Keratinocyte (primary cell): ENCODE results near the gene MYBBP1A. TPM values are rescaled to one million over a fixed set of nuclear protein-coding genes. Genes with fewer than 3 reads are reported as not detected.

Experiments used
- DNase-seq: peaks from one replicate; pipeline ENCODE4 v3.0.0-alpha.2; 2011; ENCODE audit warnings: low read depth, missing footprints, low spot score
- FAIRE-seq: peaks from 2 replicates; lab custom pipeline; 2011; peaks lifted over from hg19 to GRCh38; lab: Jason Lieb, UNC
- H2AFZ ChIP-seq: 2 replicates; pipeline ENCODE4 v1.6.0; 2012; ENCODE audit warnings: low read length, control low read depth, inconsistent platforms; ENCODE audit not compliant: control insufficient read depth
- H3K27ac ChIP-seq: 2 replicates; pipeline ENCODE4 v1.5.1; 2011; ENCODE audit warnings: low read length; ENCODE audit not compliant: control insufficient read depth, insufficient read depth
- H3K27me3 ChIP-seq: 3 replicates; pipeline ENCODE4 v1.6.0; 2011; ENCODE audit warnings: low read length; ENCODE audit not compliant: control insufficient read depth, insufficient read depth; ENCODE audit errors: extremely low read depth
- H3K36me3 ChIP-seq, 2 experiments: 2 replicates in 1 of 2; 3 replicates in 1 of 2; pipeline ENCODE4 v1.5.1; 2011; ENCODE audit warnings: low read length in 2 of 2, mild to moderate bottlenecking in 1 of 2; ENCODE audit not compliant: control insufficient read depth in 2 of 2, insufficient read depth in 2 of 2; ENCODE audit errors: extremely low read depth in 1 of 2
- H3K4me1 ChIP-seq: 3 replicates; pipeline ENCODE4 v1.5.1; 2011; ENCODE audit warnings: low read length; ENCODE audit not compliant: control insufficient read depth, insufficient read depth; ENCODE audit errors: extremely low read depth
- H3K4me2 ChIP-seq: 3 replicates; pipeline ENCODE4 v1.6.0; 2011; ENCODE audit warnings: low read depth, low read length; ENCODE audit not compliant: control insufficient read depth, insufficient read depth; ENCODE audit errors: extremely low read depth
- H3K4me3 ChIP-seq, 3 experiments: fragments of 200-600 bp in 1 of 3; sonication (generic) in 1 of 3; 2 replicates in 2 of 3; 3 replicates in 1 of 3; pipeline ENCODE4 v1.5.1; 2011 to 2016; ENCODE audit warnings: low read length in 3 of 3, mild to moderate bottlenecking in 3 of 3, control low read depth in 2 of 3, inconsistent platforms in 1 of 3, low read depth in 1 of 3, mixed read lengths in 1 of 3, mixed run types in 1 of 3, moderate library complexity in 1 of 3; ENCODE audit not compliant: control insufficient read depth in 2 of 3, insufficient read depth in 2 of 3; ENCODE audit errors: extremely low read depth in 1 of 3
- H3K79me2 ChIP-seq: 2 replicates; pipeline ENCODE4 v1.6.0; 2012; ENCODE audit warnings: low read length; ENCODE audit not compliant: control insufficient read depth, insufficient read depth
- H3K9ac ChIP-seq: 3 replicates; pipeline ENCODE4 v1.6.0; 2011; ENCODE audit warnings: low read length; ENCODE audit not compliant: control insufficient read depth, insufficient read depth; ENCODE audit errors: extremely low read depth
- H3K9me1 ChIP-seq: 3 replicates; pipeline ENCODE4 v1.6.0; 2011; ENCODE audit warnings: low read length; ENCODE audit not compliant: control insufficient read depth, insufficient read depth; ENCODE audit errors: extremely low read depth
- H3K9me3 ChIP-seq: 2 replicates; pipeline ENCODE4 v1.5.1; 2012; ENCODE audit warnings: low read depth, low read length; ENCODE audit not compliant: control insufficient read depth
- H4K20me1 ChIP-seq: 3 replicates; pipeline ENCODE4 v1.6.0; 2011; ENCODE audit warnings: low read length; ENCODE audit not compliant: control insufficient read depth, insufficient read depth; ENCODE audit errors: extremely low read depth
- CTCF ChIP-seq, 3 experiments: IDR thresholded peaks in 1 of 3; conservative IDR thresholded peaks in 1 of 3; optimal IDR thresholded peaks in 1 of 3; 2 replicates in 2 of 3; 3 replicates in 1 of 3; pipeline versions ENCODE3 to v1.5.1; 2011; ENCODE audit warnings: low read length in 3 of 3, mild to moderate bottlenecking in 3 of 3, moderate library complexity in 2 of 3, control low read depth in 1 of 3, inconsistent platforms in 1 of 3; ENCODE audit not compliant: insufficient read depth in 2 of 3; ENCODE audit errors: extremely low read depth in 1 of 3
- EZH2 ChIP-seq: IDR thresholded peaks from one replicate; pipeline ENCODE4 v1.6.1; 2012; ENCODE audit warnings: inconsistent platforms, mild to moderate bottlenecking, low read length, moderate library complexity
- dilution Hi-C: fragments of 300-500 bp; cut with MboI; formaldehyde crosslinking; loops from one replicate; pipeline ENCODE4 v1.7.0; 2020; ENCODE audit warnings: low sequenced_read_pairs; ENCODE audit not compliant: extremely low pct_ligation_motif_present
- polyA plus RNA-seq, 5 experiments: library from polyadenylated mRNA; depleted of rRNA in 3 of 5; stranded (reverse) in 3 of 5; stranded (forward) in 1 of 5; unstranded in 1 of 5; fragments of >200 nt; gene quantifications; 1 replicate in 1 of 5; 2 replicates in 3 of 5; 3 replicates in 1 of 5; pipeline versions ENCODE4 v1.2.1 to v1.2.3, GENCODE V29; 2011 to 2012; ENCODE audit warnings: missing spikeins in 2 of 5, low read depth in 1 of 5, low replicate concordance in 1 of 5

MYBBP1A gene
- polyA plus RNA-seq, 1 donor (not counting 4 experiments of a cell fraction or from before 2014, with no cell fraction given): 20.5 TPM

DNA sequence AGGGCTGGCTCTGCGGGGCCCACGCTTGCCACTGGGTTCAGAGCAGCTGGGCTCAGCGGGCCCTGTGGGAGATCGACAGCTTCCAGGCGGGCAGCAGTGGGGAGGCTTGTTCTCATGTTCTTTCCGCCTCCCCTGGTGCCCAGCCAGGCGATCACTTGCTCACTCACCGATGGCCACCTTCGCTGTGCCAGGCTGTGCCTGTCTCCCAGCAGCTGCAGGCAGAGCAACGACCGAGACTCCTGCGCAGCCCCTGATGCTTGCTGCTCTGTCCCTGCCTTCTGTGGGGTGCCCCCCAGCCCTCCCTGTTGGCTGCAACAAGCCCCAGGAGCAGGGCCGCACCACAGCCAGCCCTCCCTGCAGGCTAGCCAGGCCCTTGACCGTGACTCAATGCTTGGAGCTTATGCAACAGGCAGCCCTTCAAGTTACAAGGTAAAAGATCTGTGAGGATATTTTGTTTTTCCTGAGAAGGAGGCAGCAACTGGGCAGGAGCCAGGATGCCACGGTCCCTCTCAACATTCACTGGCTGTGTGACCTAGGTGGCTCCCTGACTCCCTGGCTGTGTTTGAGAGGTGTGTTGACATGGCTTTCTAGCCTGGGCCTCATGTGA lies 66.1 kb downstream of the MYBBP1A start:
- no peak overlapping the region for H3K4me3 ChIP-seq
- no peak overlapping the region for H3K4me2 ChIP-seq
- dilution Hi-C loops: no loop called here
- no peaks in the 10 kb centered on the region for H3K79me2 ChIP-seq
- DNase-seq: no peak
- no peak overlapping the region for H2AFZ ChIP-seq
- H3K27ac ChIP-seq: no peak overlapping the region
- no peaks in the 10 kb centered on the region for H3K27me3 ChIP-seq
- TF ChIP-seq EZH2 (no peak), CTCF (optimal IDR thresholded peaks at IDR 0.05 in 1 of 3, IDR thresholded peaks at IDR 0.05 in 1 of 3, conservative IDR thresholded peaks at IDR 0.05 in 1 of 3; ENCODE audit: extremely low read depth in 1 of 3, insufficient read depth in 2 of 3, low read length in 3 of 3) (no peak)
- FAIRE-seq: no peak
- H3K9me3 ChIP-seq: no peaks in the 10 kb centered on the region
- no peaks in the 10 kb centered on the region for H3K36me3 ChIP-seq
- no peaks in the 10 kb centered on the region for H4K20me1 ChIP-seq
- H3K9me1 ChIP-seq: no peaks in the 10 kb centered on the region
- H3K9ac ChIP-seq: no peak overlapping the region
- H3K4me1 ChIP-seq: peaks cover 8% of the 10 kb centered on the region

Other genes with a start within 250 kb of the MYBBP1A start
- gene UBE2G1, start 188.7 kb downstream of the MYBBP1A start, polyA plus RNA-seq: 52.1 to 86.2 TPM (median 60.1 TPM) in 3 replicates
- gene SPNS3, start 121.4 kb downstream of the MYBBP1A start, polyA plus RNA-seq: not detected in 3 replicates
- 0.04 to 0.33 TPM (median 0.10 TPM) in 3 replicates for gene SPNS2, start 56.5 kb downstream of the MYBBP1A start, polyA plus RNA-seq
- gene GGT6, start 5.2 kb upstream of the MYBBP1A start, polyA plus RNA-seq: 0.69 to 1.4 TPM (median 0.93 TPM) in 3 replicates
- gene SMTNL2, start 29.1 kb upstream of the MYBBP1A start, polyA plus RNA-seq: not detected in 3 replicates
- 0.02 to 0.04 TPM (median 0.04 TPM) in 3 replicates for gene ALOX15, start 86.3 kb upstream of the MYBBP1A start, polyA plus RNA-seq
- gene PELP1, start 148.8 kb upstream of the MYBBP1A start, polyA plus RNA-seq: 5.7 to 19.7 TPM (median 8.9 TPM) in 3 replicates
- 7.5 to 12.8 TPM (median 11.5 TPM) in 3 replicates for gene ARRB2, start 155.2 kb upstream of the MYBBP1A start, polyA plus RNA-seq
- 36.9 to 41.5 TPM (median 39.6 TPM) in 3 replicates for gene MED11, start 176.0 kb upstream of the MYBBP1A start, polyA plus RNA-seq
- gene ZMYND15, start 184.4 kb upstream of the MYBBP1A start, polyA plus RNA-seq: 0.14 to 0.31 TPM (median 0.25 TPM) in 3 replicates
- gene CXCL16, start 184.5 kb upstream of the MYBBP1A start, polyA plus RNA-seq: 12.8 to 15.8 TPM (median 15.7 TPM) in 3 replicates
- gene TM4SF5, start 216.5 kb upstream of the MYBBP1A start, polyA plus RNA-seq: not detected in 3 replicates
- gene VMO1, start 231.0 kb upstream of the MYBBP1A start, polyA plus RNA-seq: 0.14 to 0.42 TPM in 2 of 3 replicates, not detected in the other
- not detected in 3 replicates for gene GLTPD2, start 233.6 kb upstream of the MYBBP1A start, polyA plus RNA-seq
- 191 to 245 TPM (median 225 TPM) in 3 replicates for gene PSMB6, start 240.8 kb upstream of the MYBBP1A start, polyA plus RNA-seq